HepG2 (cell line): ENCODE results near the gene GGNBP2. TPM values are rescaled to one million over a fixed set of nuclear protein-coding genes. Genes with fewer than 3 reads are reported as not detected.

Source experiments
- ARNT ChIP-seq: fragments of 450-650 bp; IDR thresholded peaks from 2 replicates; pipeline ENCODE4 v1.6.1; 2017
- ATF7 ChIP-seq, 2 experiments: fragments of 450-650 bp in 1 of 2; sonication (generic) in 1 of 2; formaldehyde crosslinking in 1 of 2; IDR thresholded peaks; 2 replicates each; pipeline versions ENCODE4 v1.4.0 to v1.6.1; 2016 to 2020; ENCODE audit warnings: antibody characterized with exemption in 1 of 2, mild to moderate bottlenecking in 1 of 2, missing genetic modification reagents in 1 of 2
- CAMTA2 ChIP-seq: sonication (generic); formaldehyde crosslinking; IDR thresholded peaks from 2 replicates; pipeline ENCODE4 v1.4.0; 2020; ENCODE audit warnings: mild to moderate bottlenecking, missing genetic modification reagents, borderline replicate concordance
- CEBPG ChIP-seq: IDR thresholded peaks from 2 replicates; pipeline ENCODE4 v1.6.1; 2016
- GABPA ChIP-seq, 2 experiments: IDR thresholded peaks; 2 replicates each; pipeline ENCODE4 v1.6.1; 2011 to 2016; ENCODE audit warnings: low read depth in 2 of 2, low read length in 1 of 2, missing biosample characterization in 1 of 2, missing genetic modification characterization in 1 of 2
- HNRNPUL1 ChIP-seq: fragments of 200-400 bp; formaldehyde crosslinking; IDR thresholded peaks from 2 replicates; pipeline ENCODE4 v1.6.1; 2017; ENCODE audit warnings: low read depth, mild to moderate bottlenecking, low read length, moderate library complexity
- MED8 ChIP-seq: sonication (generic); formaldehyde crosslinking; IDR thresholded peaks from 2 replicates; pipeline ENCODE4 v1.8.1; 2023; ENCODE audit warnings: mild to moderate bottlenecking, missing genetic modification reagents; ENCODE audit not compliant: insufficient replicate concordance
- PAX8 ChIP-seq: sonication (generic); formaldehyde crosslinking; IDR thresholded peaks from 2 replicates; pipeline ENCODE4 v1.8.0; 2022; ENCODE audit warnings: mild to moderate bottlenecking, missing genetic modification reagents, borderline replicate concordance
- PRPF4 ChIP-seq: fragments of 200-400 bp; formaldehyde crosslinking; IDR thresholded peaks from 2 replicates; pipeline ENCODE4 v1.6.1; 2016; ENCODE audit warnings: low read length, low read depth; ENCODE audit not compliant: poor library complexity, severe bottlenecking
- REXO4 ChIP-seq: sonication (generic); formaldehyde crosslinking; IDR thresholded peaks from 2 replicates; pipeline ENCODE4 v1.8.0; 2022; ENCODE audit warnings: missing genetic modification reagents, mild to moderate bottlenecking, borderline replicate concordance
- TEAD2 ChIP-seq: sonication (generic); formaldehyde crosslinking; IDR thresholded peaks from 2 replicates; pipeline ENCODE4 v1.9.0; 2021; ENCODE audit warnings: missing genetic modification reagents
- ZBTB42 ChIP-seq: sonication (generic); formaldehyde crosslinking; IDR thresholded peaks from 2 replicates; pipeline ENCODE4 v1.5.0; 2020; ENCODE audit warnings: mild to moderate bottlenecking, missing genetic modification reagents
- ZNF34 ChIP-seq: sonication (generic); formaldehyde crosslinking; IDR thresholded peaks from 2 replicates; pipeline ENCODE4 v1.4.0; 2020; ENCODE audit warnings: mild to moderate bottlenecking, missing genetic modification reagents, borderline replicate concordance
- ZNF382 ChIP-seq: sonication (generic); formaldehyde crosslinking; IDR thresholded peaks from 2 replicates; pipeline ENCODE4 v1.5.0; 2020; ENCODE audit warnings: missing genetic modification reagents, mild to moderate bottlenecking, borderline replicate concordance
- ZNF501 ChIP-seq: sonication (generic); formaldehyde crosslinking; IDR thresholded peaks from 2 replicates; pipeline ENCODE4 v1.5.1; 2020; ENCODE audit warnings: mild to moderate bottlenecking, moderate library complexity, missing genetic modification reagents
- ZNF598 ChIP-seq: sonication (generic); formaldehyde crosslinking; IDR thresholded peaks from 2 replicates; pipeline ENCODE4 v1.5.1; 2020; ENCODE audit warnings: mild to moderate bottlenecking, missing genetic modification reagents, borderline replicate concordance
- ZNF768 ChIP-seq: sonication (generic); formaldehyde crosslinking; IDR thresholded peaks from 2 replicates; pipeline ENCODE4 v1.4.0; 2020; ENCODE audit warnings: missing genetic modification reagents
- polyA plus RNA-seq, 8 experiments: library from polyadenylated mRNA; depleted of rRNA in 3 of 8; stranded (reverse) in 7 of 8; unstranded in 1 of 8; fragments of >200 nt; fragmentation: Illumina TruSeq in 4 of 8; extraction: Trizol in 4 of 8; gene quantifications; 2 replicates each; pipeline versions ENCODE4 v1.2.1 to v1.2.3, GENCODE V29; 2011 to 2016; ENCODE audit warnings: low read depth in 4 of 8, missing spikeins in 1 of 8, mixed read lengths in 1 of 8; ENCODE audit not compliant: insufficient read depth in 1 of 8
- total RNA-seq, 5 experiments: library from RNA; depleted of rRNA; stranded (reverse); fragments of >200 nt; fragmentation: Illumina TruSeq; extraction: Trizol; gene quantifications; 2 replicates each; pipeline ENCODE4 v1.2.3, GENCODE V29; 2016; ENCODE audit warnings: low read depth in 1 of 5
- TF ChIP-seq, protein P1 (sequence below): sonication (generic); formaldehyde crosslinking; IDR thresholded peaks from 2 replicates; pipeline ENCODE4 v1.9.0; 2021; ENCODE audit warnings: mild to moderate bottlenecking, missing genetic modification reagents
- TF ChIP-seq, protein P2 (sequence below): sonication (generic); formaldehyde crosslinking; IDR thresholded peaks from 2 replicates; pipeline ENCODE4 v1.5.0; 2020; ENCODE audit warnings: missing genetic modification reagents
- TF ChIP-seq, protein P3 (sequence below): sonication (generic); formaldehyde crosslinking; IDR thresholded peaks from 2 replicates; pipeline ENCODE4 v1.4.0; 2020; ENCODE audit warnings: missing genetic modification reagents

The GGNBP2 gene
- total and polyA plus RNA-seq, 2 of the 13 experiments (the other 11 are each of a cell fraction or from before 2014, with no cell fraction given): 53.3 to 84.2 TPM

DNA sequence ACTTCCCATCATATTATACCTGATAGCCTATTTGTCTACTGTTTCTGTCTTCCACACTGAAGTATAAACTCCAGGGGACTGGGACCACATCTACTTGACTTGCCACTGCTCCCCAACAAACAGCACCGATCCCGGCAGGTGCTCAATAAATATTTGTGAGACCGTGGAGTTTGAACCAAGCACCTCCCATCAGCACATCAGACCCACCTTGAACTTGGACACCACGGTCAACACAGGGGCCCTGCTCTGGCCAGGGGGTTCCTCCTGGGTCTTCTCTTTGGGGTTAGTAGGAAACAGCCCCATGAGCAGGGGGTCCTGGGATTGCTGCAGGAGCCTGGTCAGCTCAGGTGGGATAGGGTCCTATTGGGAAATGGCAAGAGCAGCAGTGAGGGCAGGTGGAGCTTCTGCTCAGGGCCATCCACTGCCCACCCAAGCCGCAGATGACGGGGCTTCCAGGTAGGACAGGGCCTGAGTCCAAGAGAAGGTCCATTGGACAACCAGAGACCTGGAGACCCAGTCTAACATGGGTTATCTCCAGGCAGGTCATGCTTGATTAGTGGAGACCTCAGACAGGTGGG is 38.4 kb upstream of the GGNBP2 start (continued):
- TF ChIP-seq, protein P1, sequence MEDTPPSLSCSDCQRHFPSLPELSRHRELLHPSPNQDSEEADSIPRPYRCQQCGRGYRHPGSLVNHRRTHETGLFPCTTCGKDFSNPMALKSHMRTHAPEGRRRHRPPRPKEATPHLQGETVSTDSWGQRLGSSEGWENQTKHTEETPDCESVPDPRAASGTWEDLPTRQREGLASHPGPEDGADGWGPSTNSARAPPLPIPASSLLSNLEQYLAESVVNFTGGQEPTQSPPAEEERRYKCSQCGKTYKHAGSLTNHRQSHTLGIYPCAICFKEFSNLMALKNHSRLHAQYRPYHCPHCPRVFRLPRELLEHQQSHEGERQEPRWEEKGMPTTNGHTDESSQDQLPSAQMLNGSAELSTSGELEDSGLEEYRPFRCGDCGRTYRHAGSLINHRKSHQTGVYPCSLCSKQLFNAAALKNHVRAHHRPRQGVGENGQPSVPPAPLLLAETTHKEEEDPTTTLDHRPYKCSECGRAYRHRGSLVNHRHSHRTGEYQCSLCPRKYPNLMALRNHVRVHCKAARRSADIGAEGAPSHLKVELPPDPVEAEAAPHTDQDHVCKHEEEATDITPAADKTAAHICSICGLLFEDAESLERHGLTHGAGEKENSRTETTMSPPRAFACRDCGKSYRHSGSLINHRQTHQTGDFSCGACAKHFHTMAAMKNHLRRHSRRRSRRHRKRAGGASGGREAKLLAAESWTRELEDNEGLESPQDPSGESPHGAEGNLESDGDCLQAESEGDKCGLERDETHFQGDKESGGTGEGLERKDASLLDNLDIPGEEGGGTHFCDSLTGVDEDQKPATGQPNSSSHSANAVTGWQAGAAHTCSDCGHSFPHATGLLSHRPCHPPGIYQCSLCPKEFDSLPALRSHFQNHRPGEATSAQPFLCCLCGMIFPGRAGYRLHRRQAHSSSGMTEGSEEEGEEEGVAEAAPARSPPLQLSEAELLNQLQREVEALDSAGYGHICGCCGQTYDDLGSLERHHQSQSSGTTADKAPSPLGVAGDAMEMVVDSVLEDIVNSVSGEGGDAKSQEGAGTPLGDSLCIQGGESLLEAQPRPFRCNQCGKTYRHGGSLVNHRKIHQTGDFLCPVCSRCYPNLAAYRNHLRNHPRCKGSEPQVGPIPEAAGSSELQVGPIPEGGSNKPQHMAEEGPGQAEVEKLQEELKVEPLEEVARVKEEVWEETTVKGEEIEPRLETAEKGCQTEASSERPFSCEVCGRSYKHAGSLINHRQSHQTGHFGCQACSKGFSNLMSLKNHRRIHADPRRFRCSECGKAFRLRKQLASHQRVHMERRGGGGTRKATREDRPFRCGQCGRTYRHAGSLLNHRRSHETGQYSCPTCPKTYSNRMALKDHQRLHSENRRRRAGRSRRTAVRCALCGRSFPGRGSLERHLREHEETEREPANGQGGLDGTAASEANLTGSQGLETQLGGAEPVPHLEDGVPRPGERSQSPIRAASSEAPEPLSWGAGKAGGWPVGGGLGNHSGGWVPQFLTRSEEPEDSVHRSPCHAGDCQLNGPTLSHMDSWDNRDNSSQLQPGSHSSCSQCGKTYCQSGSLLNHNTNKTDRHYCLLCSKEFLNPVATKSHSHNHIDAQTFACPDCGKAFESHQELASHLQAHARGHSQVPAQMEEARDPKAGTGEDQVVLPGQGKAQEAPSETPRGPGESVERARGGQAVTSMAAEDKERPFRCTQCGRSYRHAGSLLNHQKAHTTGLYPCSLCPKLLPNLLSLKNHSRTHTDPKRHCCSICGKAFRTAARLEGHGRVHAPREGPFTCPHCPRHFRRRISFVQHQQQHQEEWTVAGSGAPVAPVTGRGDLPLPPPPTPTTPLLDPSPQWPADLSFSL (CRISPR knock-in tag): no peak
- no peak for TF ChIP-seq MED8 (CRISPR knock-in tag)
- TF ChIP-seq ARNT: no peak
- TF ChIP-seq ZNF34: no peak
- no peak for TF ChIP-seq ATF7 (IDR thresholded peaks at IDR 0.05)
- no peak for TF ChIP-seq ATF7 (CRISPR knock-in tag; IDR thresholded peaks at IDR 0.05)
- no peak for TF ChIP-seq ZNF768
- TF ChIP-seq REXO4 (CRISPR knock-in tag): no peak
- no peak for TF ChIP-seq TEAD2
- TF ChIP-seq CAMTA2 (CRISPR knock-in tag): no peak
- TF ChIP-seq GABPA (IDR thresholded peaks at IDR 0.05; ENCODE audit: low read depth, low read length): no peak
- no peak for TF ChIP-seq GABPA (CRISPR knock-in tag; IDR thresholded peaks at IDR 0.05; ENCODE audit: low read depth)
- TF ChIP-seq ZBTB42 (CRISPR knock-in tag): no peak
- no peak for TF ChIP-seq ZNF382 (CRISPR knock-in tag)
- TF ChIP-seq, protein P2, sequence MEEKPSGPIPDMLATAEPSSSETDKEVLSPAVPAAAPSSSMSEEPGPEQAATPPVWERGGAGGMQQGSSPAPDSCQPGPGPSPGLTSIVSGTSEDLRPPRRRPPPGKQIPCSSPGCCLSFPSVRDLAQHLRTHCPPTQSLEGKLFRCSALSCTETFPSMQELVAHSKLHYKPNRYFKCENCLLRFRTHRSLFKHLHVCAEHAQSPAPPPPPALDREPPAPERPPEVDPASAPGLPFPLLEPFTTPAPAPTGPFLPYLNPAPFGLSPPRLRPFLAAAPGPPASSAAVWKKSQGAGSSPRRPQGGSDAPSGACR (CRISPR knock-in tag): no peak
- no peak for TF ChIP-seq PAX8 (CRISPR knock-in tag)
- no peak for TF ChIP-seq HNRNPUL1
- TF ChIP-seq ZNF598: no peak
- TF ChIP-seq, protein P3, sequence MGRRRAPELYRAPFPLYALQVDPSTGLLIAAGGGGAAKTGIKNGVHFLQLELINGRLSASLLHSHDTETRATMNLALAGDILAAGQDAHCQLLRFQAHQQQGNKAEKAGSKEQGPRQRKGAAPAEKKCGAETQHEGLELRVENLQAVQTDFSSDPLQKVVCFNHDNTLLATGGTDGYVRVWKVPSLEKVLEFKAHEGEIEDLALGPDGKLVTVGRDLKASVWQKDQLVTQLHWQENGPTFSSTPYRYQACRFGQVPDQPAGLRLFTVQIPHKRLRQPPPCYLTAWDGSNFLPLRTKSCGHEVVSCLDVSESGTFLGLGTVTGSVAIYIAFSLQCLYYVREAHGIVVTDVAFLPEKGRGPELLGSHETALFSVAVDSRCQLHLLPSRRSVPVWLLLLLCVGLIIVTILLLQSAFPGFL: no peak
- TF ChIP-seq CEBPG: no peak
- no peak for TF ChIP-seq PRPF4
- TF ChIP-seq ZNF501 (CRISPR knock-in tag): no peak
